ENCODE measurements around the gene DIPK1C. TPM values are rescaled to one million over a fixed set of nuclear protein-coding genes. Genes with fewer than 3 reads are reported as not detected.

The DIPK1C gene
- total and polyA plus RNA-seq, 9 of the 15 experiments (the other 6 are each of a cell fraction or from before 2014, with no cell fraction given): 0.04 to 0.32 (median 0.15) TPM; not detected in 2

DNA sequence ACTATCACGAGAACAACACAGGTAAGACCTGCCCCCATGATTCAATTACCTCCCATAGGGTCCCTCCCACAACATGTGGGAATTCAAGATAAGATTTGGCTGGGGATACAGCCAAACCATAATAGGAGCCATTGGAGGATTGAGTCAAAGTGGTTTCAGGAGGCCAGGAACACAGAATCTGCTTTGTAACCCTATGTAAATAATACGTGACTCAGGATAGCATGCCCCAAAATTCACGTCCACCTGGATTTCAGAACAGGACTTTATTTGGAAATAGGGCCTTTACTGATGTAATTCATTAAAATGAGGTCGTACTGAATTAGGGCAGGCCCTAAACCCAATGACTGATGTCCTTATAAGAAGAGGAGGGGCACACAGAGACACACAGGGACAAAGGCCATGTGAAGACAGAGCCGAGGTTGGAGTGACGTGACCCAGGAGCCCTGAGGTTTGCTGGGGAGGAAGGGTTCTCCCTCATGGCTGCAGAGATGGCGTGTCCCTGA is 23.1 kb upstream of the DIPK1C start (continued):
- TF ChIP-seq YY1 (IDR thresholded peaks at IDR 0.05; ENCODE audit: borderline replicate concordance in 1 of 3, control insufficient read depth in 1 of 3, extremely low read depth in 1 of 3, insufficient read depth in 3 of 3, insufficient read length in 1 of 3, insufficient replicate concordance in 2 of 3, low read depth in 1 of 3, low read length in 2 of 3): no peak
- TF ChIP-seq RNF2 (IDR thresholded peaks at IDR 0.05): 0 out of 2 replicates have a peak, but pooled peaks have one; percentile 19
- no peak for TF ChIP-seq ZNF24 (IDR thresholded peaks at IDR 0.05)
- TF ChIP-seq CEBPG (CRISPR knock-in tag; IDR thresholded peaks at IDR 0.05): no peak
- no peak for TF ChIP-seq CEBPG (tag; conservative IDR thresholded peaks at IDR 0.05 in 1 of 2, IDR thresholded peaks at IDR 0.05 in 1 of 2)
- TF ChIP-seq FOXA3 (CRISPR knock-in tag; conservative IDR thresholded peaks at IDR 0.05 in 1 of 2, IDR thresholded peaks at IDR 0.05 in 1 of 2): peak in 1 of 2 experiments; percentile 50; a peak in 2 of 4 replicates
- TF ChIP-seq, protein P1, sequence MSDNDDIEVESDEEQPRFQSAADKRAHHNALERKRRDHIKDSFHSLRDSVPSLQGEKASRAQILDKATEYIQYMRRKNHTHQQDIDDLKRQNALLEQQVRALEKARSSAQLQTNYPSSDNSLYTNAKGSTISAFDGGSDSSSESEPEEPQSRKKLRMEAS (CRISPR knock-in tag; IDR thresholded peaks at IDR 0.05): no peak
- TF ChIP-seq, protein P2, sequence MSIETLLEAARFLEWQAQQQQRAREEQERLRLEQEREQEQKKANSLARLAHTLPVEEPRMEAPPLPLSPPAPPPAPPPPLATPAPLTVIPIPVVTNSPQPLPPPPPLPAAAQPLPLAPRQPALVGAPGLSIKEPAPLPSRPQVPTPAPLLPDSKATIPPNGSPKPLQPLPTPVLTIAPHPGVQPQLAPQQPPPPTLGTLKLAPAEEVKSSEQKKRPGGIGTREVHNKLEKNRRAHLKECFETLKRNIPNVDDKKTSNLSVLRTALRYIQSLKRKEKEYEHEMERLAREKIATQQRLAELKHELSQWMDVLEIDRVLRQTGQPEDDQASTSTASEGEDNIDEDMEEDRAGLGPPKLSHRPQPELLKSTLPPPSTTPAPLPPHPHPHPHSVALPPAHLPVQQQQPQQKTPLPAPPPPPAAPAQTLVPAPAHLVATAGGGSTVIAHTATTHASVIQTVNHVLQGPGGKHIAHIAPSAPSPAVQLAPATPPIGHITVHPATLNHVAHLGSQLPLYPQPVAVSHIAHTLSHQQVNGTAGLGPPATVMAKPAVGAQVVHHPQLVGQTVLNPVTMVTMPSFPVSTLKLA (conservative IDR thresholded peaks at IDR 0.05): peak; percentile 48 to 55; a peak in 3 of 4 replicates
- peak; percentile 78 for TF ChIP-seq HDAC2 (IDR thresholded peaks at IDR 0.05)
- TF ChIP-seq, protein P3, sequence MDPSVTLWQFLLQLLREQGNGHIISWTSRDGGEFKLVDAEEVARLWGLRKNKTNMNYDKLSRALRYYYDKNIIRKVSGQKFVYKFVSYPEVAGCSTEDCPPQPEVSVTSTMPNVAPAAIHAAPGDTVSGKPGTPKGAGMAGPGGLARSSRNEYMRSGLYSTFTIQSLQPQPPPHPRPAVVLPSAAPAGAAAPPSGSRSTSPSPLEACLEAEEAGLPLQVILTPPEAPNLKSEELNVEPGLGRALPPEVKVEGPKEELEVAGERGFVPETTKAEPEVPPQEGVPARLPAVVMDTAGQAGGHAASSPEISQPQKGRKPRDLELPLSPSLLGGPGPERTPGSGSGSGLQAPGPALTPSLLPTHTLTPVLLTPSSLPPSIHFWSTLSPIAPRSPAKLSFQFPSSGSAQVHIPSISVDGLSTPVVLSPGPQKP (CRISPR knock-in tag; IDR thresholded peaks at IDR 0.05): no peak
- TF ChIP-seq ZC3H11A (IDR thresholded peaks at IDR 0.05; ENCODE audit: low read depth, low read length): no peak
- peak in 1 of 2 experiments; percentile 71; a peak in 2 of 4 replicates for TF ChIP-seq HDAC1 (IDR thresholded peaks at IDR 0.05)
- TF ChIP-seq, protein P4, sequence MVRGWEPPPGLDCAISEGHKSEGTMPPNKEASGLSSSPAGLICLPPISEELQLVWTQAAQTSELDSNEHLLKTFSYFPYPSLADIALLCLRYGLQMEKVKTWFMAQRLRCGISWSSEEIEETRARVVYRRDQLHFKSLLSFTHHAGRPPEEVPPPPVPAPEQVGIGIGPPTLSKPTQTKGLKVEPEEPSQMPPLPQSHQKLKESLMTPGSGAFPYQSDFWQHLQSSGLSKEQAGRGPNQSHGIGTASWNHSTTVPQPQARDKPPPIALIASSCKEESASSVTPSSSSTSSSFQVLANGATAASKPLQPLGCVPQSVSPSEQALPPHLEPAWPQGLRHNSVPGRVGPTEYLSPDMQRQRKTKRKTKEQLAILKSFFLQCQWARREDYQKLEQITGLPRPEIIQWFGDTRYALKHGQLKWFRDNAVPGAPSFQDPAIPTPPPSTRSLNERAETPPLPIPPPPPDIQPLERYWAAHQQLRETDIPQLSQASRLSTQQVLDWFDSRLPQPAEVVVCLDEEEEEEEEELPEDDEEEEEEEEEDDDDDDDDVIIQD (CRISPR knock-in tag; IDR thresholded peaks at IDR 0.05): no peak
- TF ChIP-seq FOXK1 (CRISPR knock-in tag; IDR thresholded peaks at IDR 0.05; ENCODE audit: borderline replicate concordance): no peak
- TF ChIP-seq NR0B1 (IDR thresholded peaks at IDR 0.05; ENCODE audit: partially characterized antibody): no peak
- TF ChIP-seq ZNF408 (CRISPR knock-in tag; IDR thresholded peaks at IDR 0.05; ENCODE audit: low read depth): no peak
- TF ChIP-seq NELFE (IDR thresholded peaks at IDR 0.05; ENCODE audit: insufficient read depth, insufficient read length): no peak
- peak; percentile 86 for TF ChIP-seq TCF3 (CRISPR knock-in tag; IDR thresholded peaks at IDR 0.05)
- TF ChIP-seq, protein P5, sequence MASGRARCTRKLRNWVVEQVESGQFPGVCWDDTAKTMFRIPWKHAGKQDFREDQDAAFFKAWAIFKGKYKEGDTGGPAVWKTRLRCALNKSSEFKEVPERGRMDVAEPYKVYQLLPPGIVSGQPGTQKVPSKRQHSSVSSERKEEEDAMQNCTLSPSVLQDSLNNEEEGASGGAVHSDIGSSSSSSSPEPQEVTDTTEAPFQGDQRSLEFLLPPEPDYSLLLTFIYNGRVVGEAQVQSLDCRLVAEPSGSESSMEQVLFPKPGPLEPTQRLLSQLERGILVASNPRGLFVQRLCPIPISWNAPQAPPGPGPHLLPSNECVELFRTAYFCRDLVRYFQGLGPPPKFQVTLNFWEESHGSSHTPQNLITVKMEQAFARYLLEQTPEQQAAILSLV (tag; IDR thresholded peaks at IDR 0.05): no peak
- TF ChIP-seq BACH1 (tag; IDR thresholded peaks at IDR 0.05): peak; percentile 71
